ENCODE data around the gene STK24. TPM values are rescaled to one million over a fixed set of nuclear protein-coding genes. Genes with fewer than 3 reads are reported as not detected.

Gene STK24
- polyA plus RNA-seq, 1 donor: 124 TPM

- no peak for DNase-seq
Measured at GRCh38 chr13:98474761-98475160, 102.1 kb downstream of the STK24 start.

- no peak for DNase-seq
Measured at GRCh38 chr13:98474292-98474691, 102.6 kb downstream of the STK24 start.

- no peak for DNase-seq
Measured at GRCh38 chr13:98473788-98474144, 103.1 kb downstream of the STK24 start.

GRCh38 chr13:98473135-98473787 is 103.6 kb downstream of the STK24 start:
- no peak for DNase-seq

- DNase-seq: no peak
Measured at GRCh38 chr13:98471934-98472333, 105.0 kb downstream of the STK24 start.

GRCh38 chr13:98470920-98471319 is 106.0 kb downstream of the STK24 start:
- no peak for DNase-seq

- no peak for DNase-seq
Measured at GRCh38 chr13:98468929-98469328, 108.0 kb downstream of the STK24 start.

- DNase-seq: no peak
Measured at GRCh38 chr13:98468361-98468760, 108.5 kb downstream of the STK24 start.

GRCh38 chr13:98467263-98467985 is 109.5 kb downstream of the STK24 start:
- no peak for DNase-seq

- no peak for DNase-seq
Measured at GRCh38 chr13:98466634-98467236, 110.2 kb downstream of the STK24 start.

- no peak for DNase-seq
Measured at GRCh38 chr13:98462946-98463345, 114.0 kb downstream of the STK24 start.

GRCh38 chr13:98462241-98462882 is 114.5 kb downstream of the STK24 start:
- no peak for DNase-seq

GRCh38 chr13:98461486-98462240 is 115.2 kb downstream of the STK24 start:
- no peak for DNase-seq

GRCh38 chr13:98460516-98460915 is 116.4 kb downstream of the STK24 start:
- no peak for DNase-seq

GRCh38 chr13:98459721-98460370 is 117.1 kb downstream of the STK24 start:
- no peak for DNase-seq

- no peak for DNase-seq
Measured at GRCh38 chr13:98459171-98459681, 117.7 kb downstream of the STK24 start.

GRCh38 chr13:98458431-98458830 is 118.5 kb downstream of the STK24 start:
- no peak for DNase-seq

- no peak for DNase-seq
Measured at GRCh38 chr13:98457053-98457452, 119.9 kb downstream of the STK24 start.

- DNase-seq: no peak
Measured at GRCh38 chr13:98456413-98456845, 120.5 kb downstream of the STK24 start.

- no peak for DNase-seq
Measured at GRCh38 chr13:98454389-98454881, 122.5 kb downstream of the STK24 start.
